ENCODE measurements around the gene VPS4A. TPM values are rescaled to one million over a fixed set of nuclear protein-coding genes. Genes with fewer than 3 reads are reported as not detected.

The VPS4A gene
- total and polyA plus RNA-seq, 10 of the 15 experiments (the other 5 are each of a cell fraction or from before 2014, with no cell fraction given): 5.2 to 36.3 (median 21.4) TPM

- no peak for TF ChIP-seq IRF5 (IDR thresholded peaks at IDR 0.05; ENCODE audit: borderline replicate concordance)
- no peak for TF ChIP-seq RUNX3 (IDR thresholded peaks at IDR 0.05; ENCODE audit: low read length)
- no peak for TF ChIP-seq ETV6 (conservative IDR thresholded peaks at IDR 0.05 in 1 of 2, IDR thresholded peaks at IDR 0.05 in 1 of 2; ENCODE audit: borderline replicate concordance in 1 of 2, low read depth in 1 of 2)
Measured at GRCh38 chr16:69320740-69321073, 9.6 kb downstream of the VPS4A start (continued).

- POLR2A ChIA-PET: no interaction called here
- Histone ChIP-seq H3K4me2 (ENCODE audit: control insufficient read depth, insufficient read depth) (no peak overlapping the region), H3K9ac (ENCODE audit: control insufficient read depth, insufficient read depth, low read length) (no peak overlapping the region), H3K4me3 (no peak overlapping the region), H3K27me3 (replicated peaks in 1 of 2; ENCODE audit: control insufficient read depth in 2 of 2, insufficient read depth in 2 of 2, low read length in 1 of 2) (no peaks in the 10 kb centered on the region), H2AFZ (ENCODE audit: control insufficient read depth, low read depth, low read length) (no peak overlapping the region), H4K20me1 (ENCODE audit: control insufficient read depth, insufficient read depth) (no peaks in the 10 kb centered on the region), H3K27ac (ENCODE audit: control insufficient read depth, insufficient read depth) (no peak overlapping the region), H3K36me3 (ENCODE audit: control insufficient read depth in 2 of 2, insufficient read depth in 2 of 2, low read length in 1 of 2) (peaks cover 30 to 54% of the 10 kb centered on the region in 2 experiments), H3K79me2 (ENCODE audit: control insufficient read depth, insufficient read depth, low read length) (peaks cover 17% of the 10 kb centered on the region), H3K4me1 (ENCODE audit: control insufficient read depth, insufficient read depth, low read length) (no peaks in the 10 kb centered on the region; the same call in 1 of the 2 replicates), H3K9me3 (replicated peaks; ENCODE audit: control insufficient read depth, insufficient read depth, low read length) (no peaks in the 10 kb centered on the region)
- SMC1A ChIA-PET (ENCODE audit: uncharacterized antibody, unreplicated experiment): no interaction called here
- in situ Hi-C loops (cut with MboI): no loop called here
- RAD21 ChIA-PET (ENCODE audit: unreplicated experiment): no interaction called here
- intact Hi-C loops (cut with micrococcal nuclease; ENCODE audit: unreplicated experiment): no loop called here
- TF ChIP-seq PKNOX1 (IDR thresholded peaks at IDR 0.05): no peak
- no peak for TF ChIP-seq SMAD5 (IDR thresholded peaks at IDR 0.05; ENCODE audit: low read depth)
- no peak for TF ChIP-seq MYB (IDR thresholded peaks at IDR 0.05; ENCODE audit: borderline replicate concordance, low read depth, low read length)
- TF ChIP-seq ZNF207 (IDR thresholded peaks at IDR 0.05; ENCODE audit: borderline replicate concordance): no peak
- TF ChIP-seq RUNX3 (IDR thresholded peaks at IDR 0.05; ENCODE audit: low read length): no peak
- TF ChIP-seq NR2F1 (conservative IDR thresholded peaks at IDR 0.05): no peak
- no peak for TF ChIP-seq ATF2 (IDR thresholded peaks at IDR 0.05; ENCODE audit: low read length)
- no peak for TF ChIP-seq ATF7 (IDR thresholded peaks at IDR 0.05; ENCODE audit: low read depth)
- TF ChIP-seq CHD1 (IDR thresholded peaks at IDR 0.05; ENCODE audit: low read depth, low read length): no peak
- TF ChIP-seq CHD2 (IDR thresholded peaks at IDR 0.05; ENCODE audit: borderline replicate concordance, low read depth, low read length): no peak
- no peak for TF ChIP-seq BCLAF1 (IDR thresholded peaks at IDR 0.05)
- no peak for TF ChIP-seq KDM1A (IDR thresholded peaks at IDR 0.05; ENCODE audit: borderline replicate concordance)
- ATAC-seq (no peak), FAIRE-seq (no peak), DNase-seq (ENCODE audit: low read depth, low spot score) (no peak)
- CTCF ChIA-PET: no interaction called here
- WGBS (ENCODE audit: insufficient coverage, insufficient replicate concordance, low lambda C conversion rate, missing lambda C conversion rate): 90% methylated on average over 22 of the region's 22 CpGs
- BruUV-seq (replicated peaks): no TSS peak
Measured at GRCh38 chr16:69321080-69321479, 9.9 kb downstream of the VPS4A start.

Data from GM12878 (cell line).